Measurements from ENCODE around the gene CST6. TPM values are rescaled to one million over a fixed set of nuclear protein-coding genes. Genes with fewer than 3 reads are reported as not detected.
A peak's percentile ranks its signal among the peaks of the same experiment; 100 is the strongest.

CST6 gene, protein sequence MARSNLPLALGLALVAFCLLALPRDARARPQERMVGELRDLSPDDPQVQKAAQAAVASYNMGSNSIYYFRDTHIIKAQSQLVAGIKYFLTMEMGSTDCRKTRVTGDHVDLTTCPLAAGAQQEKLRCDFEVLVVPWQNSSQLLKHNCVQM
- not detected for polyA plus RNA-seq (2012; ENCODE audit: insufficient read depth, insufficient read length)

DNA sequence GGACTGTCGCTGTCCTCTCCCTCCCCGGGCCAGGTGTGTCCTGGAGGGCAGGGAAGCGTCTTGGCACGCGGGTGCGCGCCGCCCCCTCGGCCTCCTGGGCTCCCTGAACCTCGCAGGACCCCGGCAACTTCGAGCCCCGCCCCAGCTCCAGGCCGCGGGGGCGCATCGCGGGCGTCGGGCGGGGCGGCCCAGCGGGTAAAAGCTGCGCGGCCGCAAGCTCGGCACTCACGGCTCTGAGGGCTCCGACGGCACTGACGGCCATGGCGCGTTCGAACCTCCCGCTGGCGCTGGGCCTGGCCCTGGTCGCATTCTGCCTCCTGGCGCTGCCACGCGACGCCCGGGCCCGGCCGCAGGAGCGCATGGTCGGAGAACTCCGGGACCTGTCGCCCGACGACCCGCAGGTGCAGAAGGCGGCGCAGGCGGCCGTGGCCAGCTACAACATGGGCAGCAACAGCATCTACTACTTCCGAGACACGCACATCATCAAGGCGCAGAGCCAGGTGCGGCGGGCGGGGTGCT, at the start of gene CST6:
CST6 (plus strand) TSS at position 224 of the 519 bp plus-strand sequence; CDS start at position 261, 37 bp downstream.
- DNase-seq (ENCODE audit: low read depth, low spot score) = no peak
- no peak within 1 kb of the TSS for H3K4me3 ChIP-seq (ENCODE audit: low read length)

DNA sequence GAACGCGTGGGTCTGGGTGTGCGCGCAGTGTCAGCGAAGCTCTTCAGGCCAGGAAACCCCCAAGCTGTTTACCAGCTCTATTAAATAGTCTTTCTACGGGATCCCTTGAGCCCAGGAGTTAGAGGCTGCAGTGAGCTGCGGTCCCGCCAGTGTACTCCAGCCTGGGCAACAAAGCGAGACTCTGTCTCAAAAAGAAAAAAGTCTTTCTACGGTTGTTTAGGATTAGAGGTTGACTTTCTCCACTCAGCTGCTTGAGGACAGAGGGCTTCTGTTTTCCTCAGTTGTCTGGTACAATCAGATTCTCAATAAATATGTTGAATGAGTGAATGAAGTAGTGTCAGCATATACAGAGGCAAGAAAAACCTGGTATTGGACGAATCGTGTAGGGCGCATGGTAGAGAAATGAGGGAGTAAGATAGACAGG, 49.7 kb upstream of the CST6 start:
- no peak for DNase-seq (ENCODE audit: low read depth, low spot score)
- H3K4me3 ChIP-seq (ENCODE audit: low read length) = peak overlapping the region; percentile 96

DNA sequence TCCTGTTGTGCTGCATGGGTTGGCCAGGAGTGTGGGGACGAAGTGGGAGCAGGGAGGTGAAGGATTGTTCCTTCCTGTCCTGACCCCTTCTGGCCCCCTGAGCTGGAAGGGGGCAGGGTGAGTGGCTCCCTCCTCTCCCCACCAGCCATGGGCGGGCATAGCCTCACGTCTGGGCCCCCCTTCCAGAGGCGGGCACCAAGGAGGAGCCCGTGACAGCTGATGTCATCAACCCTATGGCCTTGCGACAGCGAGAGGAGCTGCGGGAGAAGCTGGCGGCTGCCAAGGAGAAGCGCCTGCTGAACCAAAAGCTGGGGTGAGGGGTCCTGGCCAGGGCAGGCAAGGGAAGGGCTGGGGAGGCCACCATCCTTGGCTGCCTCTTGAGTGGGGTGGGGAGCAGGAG, 46.9 kb upstream of the CST6 start:
- no peak for DNase-seq (ENCODE audit: low read depth, low spot score)

DNA sequence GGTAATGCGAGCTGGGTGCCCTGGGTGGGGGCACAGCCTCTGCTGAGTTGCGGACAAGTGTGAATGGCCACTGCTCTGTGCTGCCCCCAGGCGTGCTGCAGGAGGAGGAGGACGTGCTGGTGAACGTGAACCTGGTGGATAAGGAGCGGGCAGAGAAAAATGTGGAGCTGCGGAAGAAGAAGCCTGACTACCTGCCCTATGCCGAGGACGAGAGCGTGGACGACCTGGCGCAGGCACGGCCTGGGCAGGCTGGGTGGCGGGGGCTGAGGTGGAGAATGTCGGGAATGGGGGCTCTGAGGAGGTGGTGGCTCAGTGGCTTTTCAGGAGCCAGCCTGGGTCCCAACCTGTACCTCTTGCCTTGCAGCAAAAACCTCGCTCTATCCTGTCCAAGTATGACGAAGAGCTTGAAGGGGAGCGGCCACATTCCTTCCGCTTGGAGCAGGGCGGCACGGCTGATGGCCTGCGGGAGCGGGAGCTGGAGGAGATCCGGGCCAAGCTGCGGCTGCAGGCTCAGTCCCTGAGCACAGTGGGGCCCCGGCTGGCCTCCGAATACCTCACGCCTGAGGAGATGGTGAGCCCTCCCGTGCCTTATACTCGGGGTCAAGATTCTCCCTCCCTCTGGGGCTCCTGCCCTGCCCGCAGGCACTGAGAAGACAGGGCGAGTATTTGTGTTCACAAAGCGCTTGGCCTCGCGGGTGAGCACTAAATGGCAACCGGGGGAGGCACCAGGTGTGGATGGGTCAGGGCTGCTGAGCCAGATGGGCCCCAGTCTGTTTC, 45.6 kb upstream of the CST6 start:
- DNase-seq (ENCODE audit: low read depth, low spot score) = no peak
- H3K4me3 ChIP-seq (ENCODE audit: low read length) = no peak overlapping the region

More for the DNA sequence above, 46.9 kb upstream of the CST6 start:
- no peak overlapping the region for H3K4me3 ChIP-seq (ENCODE audit: low read length)

DNA sequence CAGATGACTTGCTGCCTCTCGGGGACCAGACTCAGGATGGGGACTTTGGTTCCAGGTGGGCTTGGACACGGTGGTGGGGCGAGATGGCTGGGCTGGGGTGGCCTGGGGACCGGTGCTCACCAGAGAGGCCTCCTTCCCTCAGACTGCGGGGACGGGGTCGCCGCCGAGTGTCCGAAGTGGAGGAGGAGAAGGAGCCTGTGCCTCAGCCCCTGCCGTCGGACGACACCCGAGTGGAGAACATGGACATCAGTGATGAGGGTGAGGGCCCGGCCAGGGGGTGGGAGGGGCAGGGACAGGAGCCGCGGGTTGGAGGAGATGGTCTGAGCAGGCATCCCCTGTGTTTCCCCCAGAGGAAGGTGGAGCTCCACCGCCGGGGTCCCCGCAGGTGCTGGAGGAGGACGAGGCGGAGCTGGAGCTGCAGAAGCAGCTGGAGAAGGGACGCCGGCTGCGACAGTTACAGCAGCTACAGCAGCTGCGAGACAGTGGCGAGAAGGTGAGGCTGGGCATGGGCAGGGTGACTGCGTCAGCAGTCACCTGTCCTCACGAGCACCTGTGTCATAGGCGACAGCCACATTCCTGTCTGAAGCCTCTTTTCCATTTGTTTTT, 44.4 kb upstream of the CST6 start:
- H3K4me3 ChIP-seq (ENCODE audit: low read length) = no peak overlapping the region
- DNase-seq (ENCODE audit: low read depth, low spot score) = no peak

DNA sequence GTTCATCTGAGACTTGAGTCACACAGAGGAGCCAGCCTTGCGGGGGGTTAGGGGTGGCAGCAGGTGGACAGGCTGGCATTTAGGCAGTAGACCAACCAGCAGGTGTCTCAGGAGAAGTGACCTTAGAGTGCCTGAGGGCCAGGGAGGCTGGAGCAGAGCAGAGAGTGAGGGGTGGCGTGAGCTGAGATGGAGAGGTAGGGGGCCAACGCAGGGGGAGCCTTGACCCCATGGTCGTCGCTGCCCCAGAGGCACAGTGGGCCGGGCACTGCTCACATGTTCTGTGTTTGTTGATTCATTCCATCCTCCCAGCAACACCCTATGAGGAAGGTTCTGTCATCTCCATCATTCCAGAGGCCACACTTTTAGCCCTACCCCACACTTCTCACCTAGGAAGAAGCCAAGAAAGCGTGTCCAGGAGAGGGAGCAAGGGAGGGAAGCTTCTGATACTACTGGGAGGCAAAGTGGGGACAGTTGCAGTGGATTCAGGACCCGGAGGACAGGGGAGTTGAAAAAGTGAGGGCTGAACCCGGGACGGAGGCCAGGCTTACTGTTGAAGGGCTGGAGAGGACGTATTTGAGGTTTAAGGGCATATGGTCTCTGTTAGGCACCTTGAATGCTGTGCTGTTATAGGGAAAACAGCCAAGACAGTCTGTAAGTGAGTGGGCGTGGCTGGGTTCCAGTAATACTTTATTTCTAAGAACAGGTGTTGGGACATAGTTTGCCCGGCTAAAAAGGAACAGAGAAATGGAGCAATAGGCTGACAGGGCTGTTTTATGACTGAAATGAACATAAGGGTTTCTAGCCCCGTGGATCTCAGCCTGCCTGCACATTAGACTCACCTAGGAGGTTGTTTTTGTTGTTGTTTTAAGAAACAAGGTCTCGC, 43.0 kb upstream of the CST6 start:
- no peak overlapping the region for H3K4me3 ChIP-seq (ENCODE audit: low read length)
- no peak for DNase-seq (ENCODE audit: low read depth, low spot score)

DNA sequence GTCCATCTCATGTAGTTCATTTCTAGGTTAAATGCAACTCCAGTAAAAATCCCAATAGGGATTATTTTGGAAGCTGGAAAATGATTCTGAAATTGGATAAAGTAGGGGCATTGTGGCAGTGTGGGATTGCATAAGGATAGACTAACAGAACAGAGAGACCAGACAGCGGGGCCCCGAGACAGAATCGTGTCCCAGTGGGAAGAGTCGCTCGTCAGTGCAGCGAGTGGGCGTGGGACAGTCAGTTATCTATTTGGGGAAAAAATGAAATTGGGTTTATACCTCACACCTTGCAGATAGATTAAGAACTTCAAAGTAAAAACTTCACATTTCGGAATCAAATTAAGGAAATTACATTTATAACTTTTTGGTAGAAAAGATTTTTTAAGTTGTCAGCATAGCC, 39.7 kb upstream of the CST6 start:
- no peak for DNase-seq (ENCODE audit: low read depth, low spot score)
- H3K4me3 ChIP-seq (ENCODE audit: low read length) = no peak overlapping the region

DNA sequence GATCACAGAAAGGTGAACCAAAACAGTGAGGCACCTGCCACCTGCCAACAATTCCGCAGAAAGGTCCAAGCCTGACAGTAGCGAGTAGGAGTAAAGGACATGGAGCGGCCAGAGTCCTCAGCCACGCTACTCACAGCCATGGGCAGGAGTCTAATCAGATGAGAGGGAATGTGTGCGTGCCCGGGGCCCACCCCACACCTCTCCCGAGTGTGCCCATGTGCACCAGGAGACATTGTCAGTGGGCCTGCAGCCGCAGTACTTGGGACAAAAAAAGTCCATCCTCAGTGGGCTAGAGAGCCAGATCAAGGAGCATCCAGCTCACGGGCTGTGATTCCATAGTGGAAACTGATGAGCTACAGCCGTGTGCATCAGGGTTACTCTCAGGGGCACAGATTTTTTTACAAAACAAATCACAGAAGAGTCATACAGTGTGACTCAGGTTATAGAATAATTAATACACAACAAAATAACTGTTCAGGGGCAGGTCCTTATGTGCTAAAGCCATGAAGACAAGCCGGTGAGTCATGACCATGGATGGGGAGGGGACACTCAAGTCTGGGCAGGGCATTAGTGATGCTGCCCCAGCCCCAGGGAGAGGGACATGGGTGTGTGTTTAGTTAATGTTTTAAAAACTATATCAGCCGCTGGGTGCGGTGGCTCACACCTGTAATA, 38.2 kb upstream of the CST6 start:
- H3K4me3 ChIP-seq (ENCODE audit: low read length) = no peak overlapping the region
- no peak for DNase-seq (ENCODE audit: low read depth, low spot score)

DNA sequence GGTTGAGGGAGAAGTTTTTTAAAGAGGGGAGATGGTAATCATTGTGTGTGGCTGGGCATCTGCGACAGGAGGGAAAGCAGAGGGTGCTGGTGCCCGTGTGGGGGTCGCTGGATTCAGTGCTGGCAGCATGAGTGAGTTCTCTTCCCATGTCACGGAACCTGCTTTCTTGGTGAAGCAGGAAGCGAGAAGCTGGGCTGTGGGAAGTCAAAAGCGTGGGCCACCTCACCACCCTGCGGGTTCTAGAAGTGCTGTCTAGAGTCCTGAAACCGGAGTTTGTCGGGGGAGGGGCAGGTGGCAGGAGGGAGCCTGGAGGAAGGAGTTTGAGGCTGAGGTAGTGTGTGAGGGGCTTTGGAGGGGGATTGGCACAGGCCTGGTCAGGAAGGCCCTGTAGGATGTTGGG, 36.0 kb upstream of the CST6 start:
- H3K4me3 ChIP-seq (ENCODE audit: low read length) = no peak overlapping the region
- DNase-seq (ENCODE audit: low read depth, low spot score) = no peak

DNA sequence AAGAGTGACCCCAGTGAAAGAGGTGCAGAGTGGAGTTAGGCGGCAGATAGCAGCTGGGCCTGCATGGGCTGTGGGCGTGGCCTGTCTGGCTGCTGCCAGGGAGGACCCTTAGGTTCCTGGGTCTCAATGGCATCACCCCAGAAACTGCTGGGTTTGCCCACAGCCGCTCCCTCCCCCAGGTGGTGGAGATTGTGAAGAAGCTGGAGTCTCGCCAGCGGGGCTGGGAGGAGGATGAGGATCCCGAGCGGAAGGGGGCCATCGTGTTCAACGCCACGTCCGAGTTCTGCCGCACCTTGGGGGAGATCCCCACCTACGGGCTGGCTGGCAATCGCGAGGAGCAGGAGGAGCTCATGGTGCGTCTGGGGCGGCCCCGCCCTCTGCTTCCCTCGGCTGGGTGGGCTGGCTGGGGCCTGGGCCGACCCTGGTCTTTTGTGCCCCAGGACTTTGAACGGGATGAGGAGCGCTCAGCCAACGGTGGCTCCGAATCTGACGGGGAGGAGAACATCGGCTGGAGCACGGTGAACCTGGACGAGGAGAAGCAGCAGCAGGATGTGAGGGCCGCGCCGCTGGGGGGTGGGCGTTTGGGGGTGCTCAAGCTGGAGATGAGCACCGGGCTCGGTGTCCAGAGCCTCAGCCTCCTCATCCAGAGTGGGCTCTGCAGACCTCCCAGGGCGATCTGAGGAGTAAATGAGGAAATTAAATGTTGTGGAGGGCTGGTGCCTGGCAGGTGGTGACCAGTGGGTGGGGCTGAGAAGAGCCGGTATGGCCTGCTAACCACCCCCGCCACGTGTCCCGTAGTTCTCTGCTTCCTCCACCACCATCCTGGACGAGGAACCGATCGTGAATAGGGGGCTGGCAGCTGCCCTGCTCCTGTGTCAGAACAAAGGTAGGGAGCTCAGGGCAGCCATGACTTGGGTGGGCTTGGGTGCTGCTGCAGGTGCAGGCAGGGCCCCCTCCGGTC, 35.3 kb upstream of the CST6 start:
- no peak overlapping the region for H3K4me3 ChIP-seq (ENCODE audit: low read length)
- DNase-seq (ENCODE audit: low read depth, low spot score) = no peak

DNA sequence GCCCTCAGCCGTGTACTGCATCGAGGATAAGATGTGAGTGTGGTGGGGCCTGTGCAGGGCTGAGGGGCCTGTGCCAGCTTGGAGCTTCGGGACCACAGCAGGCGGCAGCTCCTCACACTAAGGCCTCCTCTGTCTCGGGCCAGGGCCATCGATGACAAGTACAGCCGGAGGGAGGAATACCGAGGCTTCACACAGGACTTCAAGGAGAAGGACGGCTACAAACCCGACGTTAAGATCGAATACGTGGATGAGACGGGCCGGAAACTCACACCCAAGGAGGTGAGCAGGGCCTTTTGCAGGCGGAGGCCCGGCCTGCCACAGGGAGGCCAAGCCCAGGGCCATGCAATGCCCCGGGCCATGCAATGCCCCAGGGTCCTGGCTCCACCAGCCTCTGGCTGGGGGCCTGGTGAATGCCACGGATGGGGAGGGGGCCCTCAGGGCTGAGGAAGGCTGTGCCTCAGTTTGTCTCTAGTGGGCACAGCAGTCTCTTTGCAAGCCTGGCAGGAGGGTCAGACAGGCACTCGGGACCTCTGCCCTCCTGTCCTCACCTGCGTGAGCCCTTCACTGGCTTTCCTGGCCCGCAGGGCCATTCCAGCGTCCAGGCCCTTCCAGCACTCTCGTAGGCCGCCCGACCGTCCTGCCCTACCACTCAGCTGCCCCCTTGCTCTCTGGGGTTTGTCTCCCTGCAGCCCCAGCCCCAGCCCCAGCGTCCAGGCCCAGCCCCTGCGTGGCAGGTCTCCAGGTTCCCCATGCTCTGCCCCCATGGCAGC, 34.0 kb upstream of the CST6 start:
- DNase-seq (ENCODE audit: low read depth, low spot score) = no peak
- no peak overlapping the region for H3K4me3 ChIP-seq (ENCODE audit: low read length)

DNA sequence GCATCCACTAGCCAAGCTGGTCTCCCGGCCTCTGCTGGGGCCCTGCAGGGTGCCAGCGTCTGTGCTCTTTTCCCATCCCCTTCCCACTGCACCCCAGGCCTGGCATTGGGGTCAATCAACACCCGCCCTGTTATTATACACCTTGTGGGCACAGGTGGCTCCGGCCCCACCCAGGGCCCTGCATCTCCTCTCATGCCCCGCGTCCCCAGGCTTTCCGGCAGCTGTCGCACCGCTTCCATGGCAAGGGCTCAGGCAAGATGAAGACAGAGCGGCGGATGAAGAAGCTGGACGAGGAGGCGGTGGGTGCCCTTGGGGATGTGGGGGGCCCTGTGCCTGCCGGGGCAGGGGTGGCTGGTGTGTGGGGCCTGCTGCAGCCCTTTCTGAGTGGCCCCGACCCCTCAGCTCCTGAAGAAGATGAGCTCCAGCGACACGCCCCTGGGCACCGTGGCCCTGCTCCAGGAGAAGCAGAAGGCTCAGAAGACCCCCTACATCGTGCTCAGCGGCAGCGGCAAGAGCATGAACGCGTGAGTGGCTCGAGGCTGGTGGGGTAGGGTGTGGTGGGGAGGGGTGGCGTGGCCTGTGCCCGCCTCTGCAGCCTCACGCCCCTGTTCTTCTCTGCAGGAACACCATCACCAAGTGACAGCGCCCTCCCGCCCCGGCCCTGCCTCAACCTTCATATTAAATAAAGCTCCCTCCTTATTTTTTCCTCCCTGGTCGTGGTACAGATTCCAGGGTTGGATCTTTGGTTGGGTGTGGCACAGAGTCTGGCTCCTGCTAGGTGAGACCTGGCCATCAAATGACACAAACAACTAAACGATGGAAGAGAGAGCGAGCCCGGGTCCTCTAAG, 33.2 kb upstream of the CST6 start:
- no peak overlapping the region for H3K4me3 ChIP-seq (ENCODE audit: low read length)
- no peak for DNase-seq (ENCODE audit: low read depth, low spot score)

DNA sequence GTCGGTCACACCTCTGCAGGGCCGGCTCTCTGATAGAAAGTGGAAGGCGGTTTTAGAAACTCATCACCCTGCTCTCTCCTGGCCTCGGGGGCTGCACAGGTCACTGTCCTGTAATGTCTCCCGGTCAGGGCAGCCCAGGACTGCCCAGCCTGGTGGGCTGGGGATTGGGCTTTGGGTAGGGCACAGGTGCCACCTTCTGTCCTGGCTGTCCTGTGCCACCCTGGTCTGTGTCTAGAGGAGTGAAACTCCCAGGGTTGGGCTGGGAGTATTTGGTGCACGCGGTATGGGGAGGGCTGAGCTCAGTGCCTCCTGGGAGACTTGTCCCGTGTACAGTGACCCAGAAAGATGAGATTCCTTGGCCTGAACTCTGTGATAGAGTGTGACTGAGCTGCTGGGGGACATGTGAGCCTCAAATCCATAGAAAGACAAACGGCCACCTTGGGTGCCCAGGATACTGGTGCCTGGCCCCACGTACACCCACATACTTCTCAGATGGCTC, 32.5 kb upstream of the CST6 start:
- no peak for DNase-seq (ENCODE audit: low read depth, low spot score)
- no peak overlapping the region for H3K4me3 ChIP-seq (ENCODE audit: low read length)

DNA sequence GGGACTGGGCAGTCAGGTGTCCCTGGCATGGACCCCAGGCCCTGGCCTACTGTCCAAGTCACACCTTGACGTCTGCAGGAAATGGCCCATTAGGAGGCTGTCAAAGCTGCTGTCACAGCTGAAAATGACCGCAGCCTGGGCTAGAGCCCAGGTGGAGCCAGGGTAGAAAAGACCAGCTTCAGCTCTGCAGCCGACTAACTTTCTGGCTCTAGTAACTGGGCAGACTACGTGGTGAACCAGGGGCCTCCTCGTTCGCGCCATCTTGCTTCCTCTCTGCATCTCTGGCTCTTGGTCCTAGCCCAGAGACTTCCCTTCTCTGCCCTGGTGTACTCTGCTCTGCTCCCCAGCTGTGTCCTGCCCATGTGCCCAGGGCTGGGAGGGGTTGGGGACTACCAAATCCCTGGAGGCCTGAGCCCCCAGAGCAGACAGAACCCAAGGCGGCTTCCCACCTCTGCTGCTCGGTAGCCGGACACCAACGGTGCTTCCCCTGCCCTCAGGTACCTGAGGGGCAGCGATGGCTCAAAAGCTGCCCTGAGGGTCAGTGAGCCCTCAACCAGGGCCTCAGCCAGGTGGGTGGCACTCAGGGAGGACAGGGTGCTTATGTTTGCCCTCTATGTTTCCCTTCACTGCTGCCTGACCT, 30.6 kb upstream of the CST6 start:
- H3K4me3 ChIP-seq (ENCODE audit: low read length) = no peak overlapping the region
- DNase-seq (ENCODE audit: low read depth, low spot score) = no peak

DNA sequence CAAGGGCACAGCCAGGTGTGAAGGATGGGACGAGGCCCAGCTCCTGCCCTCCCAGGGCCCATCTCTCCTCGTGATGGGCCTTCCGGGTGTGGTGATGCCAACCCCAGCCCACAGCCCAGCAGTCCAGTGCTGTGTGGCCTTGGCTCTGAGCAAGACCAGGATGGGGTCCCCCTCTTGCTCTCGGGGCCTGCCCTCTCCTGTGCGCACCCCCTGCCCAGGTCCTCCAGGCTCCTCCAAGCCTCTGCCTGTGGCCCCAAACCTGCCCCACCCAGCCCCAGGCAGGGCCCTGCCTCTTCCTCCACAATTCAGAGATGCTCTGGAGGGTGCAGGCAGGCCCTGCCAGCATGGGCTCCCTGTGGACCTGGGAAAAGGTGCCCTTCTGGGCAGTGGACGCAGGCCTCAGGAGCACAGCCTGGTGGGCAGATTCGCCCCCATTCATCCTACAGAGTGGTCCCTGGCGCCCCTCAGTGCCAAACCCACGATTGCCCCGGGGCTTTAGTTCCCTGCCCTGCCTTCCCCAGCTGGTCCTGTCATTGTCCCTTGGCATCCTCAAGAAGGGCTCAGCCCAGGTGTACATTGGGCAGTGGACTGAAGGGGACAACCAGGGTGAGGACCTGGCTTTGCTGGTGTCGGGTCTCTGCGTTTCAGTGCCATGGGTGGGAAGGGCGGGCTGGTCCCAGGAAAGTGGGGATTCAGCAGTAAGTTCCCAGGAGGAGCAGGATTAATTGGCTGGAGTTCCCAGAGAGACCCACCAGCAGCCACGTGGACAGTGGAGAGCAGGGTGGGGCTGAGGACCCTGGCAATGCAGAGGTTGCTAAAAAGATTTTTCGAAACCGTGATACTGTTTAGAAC, 29.6 kb upstream of the CST6 start:
- DNase-seq (ENCODE audit: low read depth, low spot score) = no peak
- no peak overlapping the region for H3K4me3 ChIP-seq (ENCODE audit: low read length)

All from Jurkat, Clone E6-1 (cell line).